ENCODE data around the gene ULBP3. TPM values are rescaled to one million over a fixed set of nuclear protein-coding genes. Genes with fewer than 3 reads are reported as not detected.

The ULBP3 gene
- total RNA-seq, 1 experiment from 2014 or later: 18.4 TPM

GRCh38 chr6:150037526-150038201, 31.3 kb downstream of the ULBP3 start:
- ChIA-PET RAD21 (ENCODE audit: low non-redundant PET in 1 of 2, low total read pairs in 2 of 2, uncharacterized antibody in 2 of 2, unreplicated experiment in 2 of 2) (no interaction called here), CTCF (no interaction called here), POLR2A (no interaction called here)
- Histone ChIP-seq H2AFZ (ENCODE audit: low read depth, low read length, poor library complexity, severe bottlenecking) (no peak overlapping the region), H3K4me2 (ENCODE audit: low read length) (no peak overlapping the region), H3K4me1 (ENCODE audit: control insufficient read depth in 1 of 2, insufficient read depth in 2 of 2, low read length in 2 of 2) (no peaks in the 10 kb centered on the region), H3K79me2 (ENCODE audit: insufficient read depth, low read length) (no peaks in the 10 kb centered on the region), H3K4me3 (replicated peaks in 1 of 2; ENCODE audit: low read depth in 1 of 2, low read length in 2 of 2) (no peak overlapping the region), H3K27me3 (ENCODE audit: insufficient read depth, low read length) (no peaks in the 10 kb centered on the region), H3K9me2 (ENCODE audit: insufficient read depth) (no peaks in the 10 kb centered on the region), H3K9ac (ENCODE audit: low read length) (no peak overlapping the region), H4K20me1 (ENCODE audit: insufficient read depth) (no peaks in the 10 kb centered on the region), H3K36me3 (ENCODE audit: control insufficient read depth in 1 of 2, insufficient read depth in 2 of 2, low read length in 2 of 2) (no peaks in the 10 kb centered on the region), H3K27ac (ENCODE audit: low read depth, low read length) (no peak overlapping the region), H3K9me3 (ENCODE audit: control insufficient read depth in 1 of 2, insufficient read depth in 1 of 2, low read depth in 1 of 2, low read length in 2 of 2) (no peaks in the 10 kb centered on the region)
- no TSS peak for BruUV-seq (replicated peaks)
- TF ChIP-seq POLR2AphosphoS5 (IDR thresholded peaks at IDR 0.05; ENCODE audit: low read depth, low read length) (no peak), CTCF (IDR thresholded peaks at IDR 0.05 in 2 of 3, conservative IDR thresholded peaks at IDR 0.05 in 1 of 3; ENCODE audit: borderline replicate concordance in 1 of 3, insufficient read depth in 1 of 3, low read depth in 2 of 3, low read length in 2 of 3) (no peak), FOSL1 (IDR thresholded peaks at IDR 0.05; ENCODE audit: low read depth) (no peak), EZH2 (IDR thresholded peaks at IDR 0.05) (no peak), ZBTB33 (IDR thresholded peaks at IDR 0.05; ENCODE audit: extremely low read depth, insufficient replicate concordance, low read length) (no peak), SIN3A (IDR thresholded peaks at IDR 0.05; ENCODE audit: low read depth) (no peak), RAD21 (IDR thresholded peaks at IDR 0.05; ENCODE audit: low read depth) (no peak), CBX3 (IDR thresholded peaks at IDR 0.05; ENCODE audit: low read depth) (no peak), ZFX (IDR thresholded peaks at IDR 0.05) (no peak), SRF (IDR thresholded peaks at IDR 0.05; ENCODE audit: low read depth) (no peak), ATF3 (IDR thresholded peaks at IDR 0.05) (no peak), ELF1 (IDR thresholded peaks at IDR 0.05; ENCODE audit: borderline replicate concordance, low read depth) (no peak), EZH2phosphoT487 (IDR thresholded peaks at IDR 0.05; ENCODE audit: borderline replicate concordance) (no peak), POLR2A (IDR thresholded peaks at IDR 0.05; ENCODE audit: borderline replicate concordance, extremely low read depth, insufficient read depth, insufficient read length) (no peak), CEBPB (IDR thresholded peaks at IDR 0.05; ENCODE audit: low read depth) (no peak), YY1 (IDR thresholded peaks at IDR 0.05; ENCODE audit: extremely low read depth, insufficient replicate concordance, low read depth, low read length) (no peak), TCF7L2 (IDR thresholded peaks at IDR 0.05; ENCODE audit: borderline replicate concordance, extremely low read depth, insufficient read depth, insufficient read length) (no peak), REST (IDR thresholded peaks at IDR 0.05; ENCODE audit: low read depth) (no peak), EGR1 (IDR thresholded peaks at IDR 0.05; ENCODE audit: low read depth) (no peak), ZNF274 (IDR thresholded peaks at IDR 0.05; ENCODE audit: low read depth, low read length) (no peak)
- no peak for DNase-seq (ENCODE audit: low read depth, low spot score)
- ATAC-seq: no peak
- intact Hi-C loops (cut with micrococcal nuclease): no loop called here

Data from HCT116 (cell line).